ENCODE measurements around the gene KRT72. TPM values are rescaled to one million over a fixed set of nuclear protein-coding genes. Genes with fewer than 3 reads are reported as not detected.

The KRT72 gene
- total RNA-seq, 2 experiments from 2014 or later, result 2.3 TPM

DNA sequence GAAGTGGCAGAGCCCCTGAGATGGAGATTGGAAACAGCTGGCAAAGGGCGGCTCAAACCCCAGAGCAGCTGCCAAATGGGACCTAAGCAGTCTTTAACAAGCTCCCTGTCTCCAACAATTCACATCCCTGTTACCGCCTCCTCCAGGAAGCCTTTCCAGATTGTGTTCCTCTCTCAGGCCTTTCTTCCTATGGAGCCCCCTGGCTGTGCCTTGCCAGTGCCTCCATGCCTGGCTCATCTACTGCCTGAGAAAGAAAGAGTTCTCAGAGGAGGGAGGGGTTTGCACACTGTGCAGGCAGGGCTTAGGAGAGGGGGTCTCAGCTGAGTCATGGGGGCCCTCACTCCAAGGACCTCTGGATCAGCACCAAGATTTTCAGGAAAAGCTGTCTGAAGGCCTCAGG is 18.8 kb downstream of the KRT72 start:
- no peak overlapping the region for H3K4me3 Mint-ChIP-seq
- no peak overlapping the region for H3K27ac Mint-ChIP-seq
- H3K4me1 Mint-ChIP-seq (ENCODE audit: low read depth), result peaks cover 49% of the 10 kb centered on the region
- no peak for DNase-seq
- no peaks in the 10 kb centered on the region for H3K9me3 Mint-ChIP-seq
- H3K36me3 Mint-ChIP-seq (ENCODE audit: low read depth), result no peaks in the 10 kb centered on the region
- no peaks in the 10 kb centered on the region for H3K27me3 Mint-ChIP-seq (ENCODE audit: low read depth)
- CTCF ChIA-PET, result interaction anchor here (0.5 to 10.7 kb wide), 16 partner anchors 9 to 398 kb away, joined by 3 to 126 read pairs (median 3); partner anchors contain the start of gene KRT74
- intact Hi-C loops (cut with micrococcal nuclease), result loop anchor here (2.0 to 10.0 kb wide), 4 partner anchors 50 to 426 kb away; no protein-coding TSS in a partner anchor

DNA sequence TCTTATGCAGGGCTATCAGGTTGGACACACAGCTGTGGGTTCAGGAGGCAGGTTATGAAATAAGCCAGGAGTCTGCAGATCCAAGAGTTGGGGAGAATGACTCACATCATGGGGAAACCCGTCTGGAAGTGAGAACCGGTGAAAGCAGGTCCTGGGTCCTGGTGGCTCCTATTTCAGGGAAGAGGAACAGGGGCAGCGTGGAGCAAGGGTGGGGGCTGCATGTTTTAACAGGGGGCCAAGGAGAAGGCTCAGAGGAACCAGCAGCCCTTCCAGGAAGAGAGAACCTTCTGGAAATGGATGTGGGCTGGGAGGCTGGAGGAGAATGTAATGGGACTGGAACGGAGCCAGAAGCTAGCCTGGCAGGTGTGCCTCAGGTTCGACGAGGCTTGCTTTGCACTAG is 19.8 kb downstream of the KRT72 start:
- Mint-ChIP-seq H3K4me3 (no peak overlapping the region), H3K36me3 (ENCODE audit: low read depth) (no peaks in the 10 kb centered on the region), H3K27me3 (ENCODE audit: low read depth) (no peaks in the 10 kb centered on the region), H3K27ac (no peak overlapping the region), H3K4me1 (ENCODE audit: low read depth) (peaks cover 40% of the 10 kb centered on the region), H3K9me3 (no peaks in the 10 kb centered on the region)
- CTCF ChIA-PET, result interaction anchor here (0.9 to 10.7 kb wide), 5 partner anchors 24 to 299 kb away, joined by 3 to 126 read pairs (median 5); no protein-coding TSS in a partner anchor
- intact Hi-C loops (cut with micrococcal nuclease), result loop anchor here (5.0 to 10.0 kb wide), 2 partner anchors 209 to 403 kb away; no protein-coding TSS in a partner anchor
- DNase-seq, result no peak

DNA sequence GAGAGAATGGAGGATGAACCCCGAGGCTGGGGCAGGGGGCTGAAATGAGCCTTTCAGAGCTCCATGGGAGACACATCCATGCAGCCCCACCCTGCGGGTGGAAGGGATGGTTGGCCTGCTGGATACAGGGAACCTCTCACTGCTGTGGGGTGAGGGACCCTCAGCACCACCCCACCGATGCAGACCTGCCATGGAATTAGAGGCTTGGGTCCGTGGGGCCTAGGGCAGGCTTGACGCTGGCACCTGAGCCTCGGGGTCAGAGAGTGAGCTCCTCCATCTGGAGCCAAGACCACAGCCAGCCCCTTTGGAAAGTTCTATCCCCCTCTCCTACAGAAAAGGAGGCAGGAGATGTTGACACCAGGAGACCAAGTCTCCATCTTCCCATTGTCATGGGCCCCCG is 20.2 kb downstream of the KRT72 start:
- Mint-ChIP-seq H3K27ac (no peak overlapping the region), H3K4me1 (ENCODE audit: low read depth) (peaks cover 35% of the 10 kb centered on the region), H3K4me3 (no peak overlapping the region), H3K27me3 (ENCODE audit: low read depth) (no peaks in the 10 kb centered on the region), H3K9me3 (no peaks in the 10 kb centered on the region), H3K36me3 (ENCODE audit: low read depth) (no peaks in the 10 kb centered on the region)
- DNase-seq, result no peak
- CTCF ChIA-PET, result interaction anchor here (0.9 to 10.7 kb wide), 4 partner anchors 30 to 300 kb away, joined by 4 to 126 read pairs (median 47); no protein-coding TSS in a partner anchor
- intact Hi-C loops (cut with micrococcal nuclease), result loop anchor here (5.0 to 10.0 kb wide), 2 partner anchors 209 to 404 kb away; no protein-coding TSS in a partner anchor

DNA sequence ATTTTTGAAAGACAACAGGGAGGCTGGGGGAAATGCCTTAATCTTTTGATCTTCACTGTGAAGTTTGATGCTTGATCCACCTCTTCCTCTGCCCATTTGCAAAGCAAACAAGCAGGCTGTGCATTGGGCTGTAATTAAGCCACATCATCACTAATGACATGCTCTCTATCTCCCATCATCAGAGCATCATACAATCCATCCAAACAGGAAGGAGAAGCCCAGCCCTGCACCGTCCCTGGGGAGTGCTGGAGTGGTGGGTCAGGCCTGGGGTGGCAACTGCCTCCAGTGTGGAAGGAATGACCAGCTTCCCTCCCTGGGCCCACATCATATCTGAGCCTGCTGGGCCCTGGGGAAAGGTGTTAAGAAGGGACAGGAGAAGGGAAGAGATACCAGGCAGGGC is 20.8 kb downstream of the KRT72 start:
- Mint-ChIP-seq H3K36me3 (ENCODE audit: low read depth) (no peaks in the 10 kb centered on the region), H3K27me3 (ENCODE audit: low read depth) (no peaks in the 10 kb centered on the region), H3K4me1 (ENCODE audit: low read depth) (peaks cover 30% of the 10 kb centered on the region), H3K9me3 (no peaks in the 10 kb centered on the region), H3K27ac (no peak overlapping the region), H3K4me3 (no peak overlapping the region)
- intact Hi-C loops (cut with micrococcal nuclease), result loop anchor here (5.0 to 10.0 kb wide), 2 partner anchors 208 to 404 kb away; no protein-coding TSS in a partner anchor
- CTCF ChIA-PET, result interaction anchor here (0.6 to 10.7 kb wide), 4 partner anchors 134 to 300 kb away, joined by 3 to 126 read pairs (median 47); no protein-coding TSS in a partner anchor
- no peak for DNase-seq

DNA sequence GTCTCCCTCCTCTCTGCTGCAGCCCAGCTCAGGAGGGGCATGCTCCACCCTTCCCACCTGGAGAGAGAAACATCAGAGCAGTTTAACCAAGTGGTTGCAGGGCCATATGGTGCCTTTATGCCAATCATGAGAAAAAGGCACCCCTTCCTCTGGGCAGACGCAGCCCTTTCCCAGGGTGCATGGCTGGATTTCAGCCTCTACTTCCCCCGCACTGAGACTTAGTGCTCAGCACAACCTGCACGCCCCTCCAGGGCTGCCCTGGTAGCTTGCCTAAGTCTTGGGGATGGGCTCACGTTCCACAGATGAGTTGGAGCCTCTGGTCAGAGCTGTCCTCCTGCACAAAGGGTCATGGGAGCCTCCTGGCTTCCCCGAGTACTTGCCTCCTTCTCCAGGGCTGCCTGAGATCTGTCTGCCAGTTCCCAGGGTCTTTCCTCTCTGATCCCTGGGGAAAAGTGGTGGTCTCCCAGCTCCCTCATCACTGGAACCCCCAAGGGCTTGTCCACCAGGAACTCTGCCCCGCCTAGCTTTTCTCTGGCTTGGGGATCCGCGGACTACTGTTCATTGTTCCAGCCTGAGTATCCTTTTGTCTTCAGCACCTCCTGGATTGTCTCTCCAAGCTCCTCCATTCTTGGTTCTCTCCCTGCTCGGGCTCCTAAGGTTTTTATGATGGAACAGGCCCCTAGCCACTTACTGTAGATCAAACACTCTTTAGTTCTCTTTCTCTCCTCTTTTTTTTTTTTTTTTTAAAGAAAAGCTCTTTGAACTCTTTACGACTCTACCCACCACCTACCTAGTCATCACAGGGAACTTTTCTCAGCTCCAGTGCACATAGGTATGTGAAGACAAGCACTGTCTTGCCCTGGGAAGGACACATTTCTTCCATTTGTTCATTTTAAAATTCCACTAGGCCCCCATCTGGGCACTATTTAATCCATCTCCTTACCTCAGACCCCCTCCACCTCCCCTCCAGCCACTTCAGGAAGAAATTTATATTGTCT is 21.5 kb downstream of the KRT72 start:
- Mint-ChIP-seq H3K27ac (no peak overlapping the region), H3K4me1 (ENCODE audit: low read depth) (peaks cover 22% of the 10 kb centered on the region), H3K9me3 (no peaks in the 10 kb centered on the region), H3K36me3 (ENCODE audit: low read depth) (no peaks in the 10 kb centered on the region), H3K4me3 (no peak overlapping the region), H3K27me3 (ENCODE audit: low read depth) (no peaks in the 10 kb centered on the region)
- no peak for DNase-seq
- intact Hi-C loops (cut with micrococcal nuclease), result loop anchor here (5.0 to 10.0 kb wide), 2 partner anchors 207 to 405 kb away; no protein-coding TSS in a partner anchor
- CTCF ChIA-PET, result interaction anchor here (0.6 to 7.6 kb wide), 7 partner anchors 11 to 401 kb away, joined by 3 to 89 read pairs (median 4); no protein-coding TSS in a partner anchor

DNA sequence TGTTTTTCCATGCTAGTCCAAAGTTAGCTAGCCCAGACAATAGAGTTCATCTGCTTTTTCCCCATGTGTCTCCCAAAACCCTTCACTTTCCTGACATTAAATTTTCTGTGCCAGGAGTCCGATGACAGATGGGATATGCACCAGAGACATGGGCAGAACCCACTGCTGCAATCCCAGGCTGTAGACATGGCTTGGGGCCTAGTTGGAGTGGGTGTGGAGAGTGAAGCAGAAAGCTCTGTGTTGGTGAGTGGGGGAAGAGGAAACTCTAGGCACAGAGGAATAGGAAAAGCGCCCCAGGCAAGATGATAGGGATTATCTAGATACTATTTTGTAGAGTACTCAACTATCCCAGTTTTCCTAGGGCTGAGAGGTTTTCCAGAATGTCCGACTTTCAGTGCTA is 22.8 kb downstream of the KRT72 start:
- intact Hi-C loops (cut with micrococcal nuclease), result no loop called here
- H3K9me3 Mint-ChIP-seq, result no peaks in the 10 kb centered on the region
- H3K27me3 Mint-ChIP-seq (ENCODE audit: low read depth), result no peaks in the 10 kb centered on the region
- peaks cover 20% of the 10 kb centered on the region for H3K4me1 Mint-ChIP-seq (ENCODE audit: low read depth)
- H3K4me3 Mint-ChIP-seq, result no peak overlapping the region
- no peaks in the 10 kb centered on the region for H3K36me3 Mint-ChIP-seq (ENCODE audit: low read depth)
- H3K27ac Mint-ChIP-seq, result no peak overlapping the region
- CTCF ChIA-PET, result interaction anchor here (0.6 to 7.6 kb wide), 6 partner anchors 10 to 307 kb away, joined by 3 to 89 read pairs (median 4); no protein-coding TSS in a partner anchor
- DNase-seq, result no peak

DNA sequence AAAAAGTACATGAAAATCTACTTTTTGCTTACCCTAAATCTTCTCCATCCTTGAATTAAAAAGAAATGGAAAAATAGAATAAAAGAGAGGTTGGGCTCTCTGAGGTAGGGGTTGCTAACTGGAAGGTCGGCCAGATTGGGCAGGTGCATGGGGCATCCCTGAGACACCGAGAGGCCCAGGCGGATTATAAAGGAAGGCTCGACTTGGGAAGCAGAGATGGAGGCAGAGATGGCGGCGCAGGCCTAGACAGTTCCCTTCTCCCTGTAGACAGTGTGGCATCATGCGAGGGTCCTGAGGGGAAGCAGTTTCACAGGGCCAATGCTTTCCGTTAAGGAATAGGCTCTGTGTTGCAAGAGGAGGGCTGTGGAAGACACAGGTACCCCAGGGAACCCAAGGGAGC is 23.9 kb downstream of the KRT72 start:
- intact Hi-C loops (cut with micrococcal nuclease), result no loop called here
- Mint-ChIP-seq H3K27me3 (ENCODE audit: low read depth) (no peaks in the 10 kb centered on the region), H3K27ac (no peak overlapping the region), H3K36me3 (ENCODE audit: low read depth) (no peaks in the 10 kb centered on the region), H3K4me3 (no peak overlapping the region), H3K4me1 (ENCODE audit: low read depth) (peaks cover 10% of the 10 kb centered on the region), H3K9me3 (no peaks in the 10 kb centered on the region)
- no peak for DNase-seq
- CTCF ChIA-PET, result interaction anchor here (1.0 to 1.5 kb wide), 2 partner anchors 293 to 303 kb away, joined by 3 to 6 read pairs; no protein-coding TSS in a partner anchor

DNA sequence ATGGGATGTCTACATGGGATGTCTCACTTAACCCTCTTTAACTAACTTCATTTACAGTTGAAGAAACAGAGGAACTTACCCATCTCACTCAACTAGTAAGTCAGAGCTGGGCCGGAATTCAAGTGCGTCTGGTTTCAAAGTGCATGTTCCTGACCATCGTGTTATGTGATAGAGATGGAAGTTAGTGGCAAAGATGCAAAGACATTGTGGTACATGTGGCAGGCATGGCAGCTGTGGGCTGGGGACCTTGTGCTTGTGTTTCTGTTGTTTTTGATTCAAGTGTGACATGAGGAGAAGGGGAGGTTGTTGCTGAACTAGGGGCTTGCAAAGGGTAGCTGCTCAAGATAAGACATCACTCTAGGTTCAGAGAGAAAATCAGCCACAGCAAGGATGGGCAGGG is 25.3 kb downstream of the KRT72 start:
- Mint-ChIP-seq H3K4me3 (no peak overlapping the region), H3K27me3 (ENCODE audit: low read depth) (no peaks in the 10 kb centered on the region), H3K36me3 (ENCODE audit: low read depth) (no peaks in the 10 kb centered on the region), H3K4me1 (ENCODE audit: low read depth) (peaks cover 10% of the 10 kb centered on the region), H3K9me3 (no peaks in the 10 kb centered on the region), H3K27ac (no peak overlapping the region)
- DNase-seq, result no peak
- CTCF ChIA-PET, result interaction anchor here (1.5 kb wide), 1 partner anchor 304 kb away, joined by 6 read pairs; no protein-coding TSS in a partner anchor
- intact Hi-C loops (cut with micrococcal nuclease), result no loop called here

DNA sequence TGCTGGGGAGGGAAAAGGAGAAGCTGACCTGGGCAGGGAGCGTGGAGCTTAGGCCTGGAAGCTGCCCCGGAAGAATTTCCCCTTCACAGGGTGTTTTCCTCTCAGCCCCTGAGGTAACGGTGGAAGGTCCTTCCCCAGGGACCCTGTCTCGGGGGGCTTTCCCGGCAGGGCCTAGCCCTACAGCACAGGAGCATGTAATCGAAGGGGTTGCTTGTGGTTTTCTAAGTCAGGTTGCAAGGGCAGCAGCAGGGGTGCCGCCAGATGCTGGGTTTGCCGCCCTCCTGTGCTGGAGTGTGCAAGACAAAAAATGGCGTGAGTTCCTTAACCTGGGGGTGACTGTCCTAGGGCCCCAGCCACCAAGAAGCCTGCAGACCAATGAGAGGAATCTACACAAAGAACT is 26.0 kb downstream of the KRT72 start:
- no peaks in the 10 kb centered on the region for H3K36me3 Mint-ChIP-seq (ENCODE audit: low read depth)
- H3K27ac Mint-ChIP-seq, result no peak overlapping the region
- H3K4me1 Mint-ChIP-seq (ENCODE audit: low read depth), result peaks cover 4% of the 10 kb centered on the region
- no peak for DNase-seq
- CTCF ChIA-PET, result interaction anchor here (1.3 to 2.8 kb wide), 4 partner anchors 8 to 310 kb away, joined by 3 to 9 read pairs (median 7); no protein-coding TSS in a partner anchor
- intact Hi-C loops (cut with micrococcal nuclease), result no loop called here
- H3K27me3 Mint-ChIP-seq (ENCODE audit: low read depth), result no peaks in the 10 kb centered on the region
- H3K9me3 Mint-ChIP-seq, result no peaks in the 10 kb centered on the region
- H3K4me3 Mint-ChIP-seq, result no peak overlapping the region

DNA sequence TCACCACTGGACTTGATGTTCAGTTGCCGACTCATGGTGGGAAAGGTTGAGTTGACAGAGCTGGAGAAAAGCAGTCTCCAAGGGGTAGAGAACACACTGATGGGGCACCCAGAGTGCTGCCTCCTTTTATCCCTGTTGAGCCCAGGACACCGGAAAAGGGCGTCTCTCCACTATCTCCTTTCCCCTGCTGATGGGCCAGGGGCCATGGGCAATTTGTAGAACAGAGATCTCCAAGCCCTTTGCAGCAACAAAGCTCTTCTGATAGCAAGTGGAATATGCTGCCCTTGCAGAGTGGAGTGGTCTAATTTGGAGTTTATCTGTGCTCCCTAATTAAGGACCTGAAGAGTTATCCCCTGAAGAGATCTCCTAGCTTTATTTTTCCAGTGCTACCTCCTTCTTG is 27.5 kb downstream of the KRT72 start, which contains the start of gene KRT74:
TSS of gene KRT74 (minus strand) at position 101 of the 400 bp plus-strand sequence. CDS start at position 35, 66 bp downstream.
- H3K27ac Mint-ChIP-seq, result no peak within 1 kb of the TSS
- H3K4me1 Mint-ChIP-seq (ENCODE audit: low read depth), result no peaks in the 10 kb centered on the region
- DNase-seq, result no peak
- no peaks in the 10 kb centered on the region for H3K36me3 Mint-ChIP-seq (ENCODE audit: low read depth)
- H3K4me3 Mint-ChIP-seq, result no peak within 1 kb of the TSS
- H3K9me3 Mint-ChIP-seq, result no peaks in the 10 kb centered on the region
- intact Hi-C loops (cut with micrococcal nuclease), result no loop called here
- CTCF ChIA-PET, result interaction anchor here (0.7 to 2.8 kb wide), 6 partner anchors 9 to 376 kb away, joined by 3 to 9 read pairs (median 4); no protein-coding TSS in a partner anchor
- no peaks in the 10 kb centered on the region for H3K27me3 Mint-ChIP-seq (ENCODE audit: low read depth)

DNA sequence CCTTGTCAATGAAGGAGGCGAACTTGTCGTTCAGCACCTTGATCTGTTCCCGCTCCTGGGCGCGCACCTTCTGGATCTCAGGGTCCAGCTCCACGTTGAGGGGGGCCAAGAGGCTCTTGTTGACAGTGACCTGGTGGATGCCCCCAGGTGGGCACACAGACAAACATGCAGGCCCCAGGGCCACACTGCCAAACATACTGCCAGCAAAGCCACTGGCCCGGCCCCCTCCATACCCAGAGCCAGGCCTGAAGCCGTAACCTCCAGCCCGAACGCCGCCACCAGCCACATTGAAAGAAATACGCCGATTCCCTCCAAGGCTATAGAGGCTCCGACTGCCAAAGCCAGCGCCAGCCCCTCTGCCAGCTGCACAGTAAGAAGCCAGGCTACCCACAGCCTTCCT is 28.0 kb downstream of the KRT72 start:
- intact Hi-C loops (cut with micrococcal nuclease), result no loop called here
- no peaks in the 10 kb centered on the region for H3K36me3 Mint-ChIP-seq (ENCODE audit: low read depth)
- no peak for DNase-seq
- H3K27me3 Mint-ChIP-seq (ENCODE audit: low read depth), result no peaks in the 10 kb centered on the region
- H3K4me1 Mint-ChIP-seq (ENCODE audit: low read depth), result no peaks in the 10 kb centered on the region
- H3K9me3 Mint-ChIP-seq, result no peaks in the 10 kb centered on the region
- CTCF ChIA-PET, result interaction anchor here (1.5 to 2.8 kb wide), 2 partner anchors 9 to 307 kb away, joined by 4 to 9 read pairs; no protein-coding TSS in a partner anchor
- no peak overlapping the region for H3K4me3 Mint-ChIP-seq
- H3K27ac Mint-ChIP-seq, result no peak overlapping the region

DNA sequence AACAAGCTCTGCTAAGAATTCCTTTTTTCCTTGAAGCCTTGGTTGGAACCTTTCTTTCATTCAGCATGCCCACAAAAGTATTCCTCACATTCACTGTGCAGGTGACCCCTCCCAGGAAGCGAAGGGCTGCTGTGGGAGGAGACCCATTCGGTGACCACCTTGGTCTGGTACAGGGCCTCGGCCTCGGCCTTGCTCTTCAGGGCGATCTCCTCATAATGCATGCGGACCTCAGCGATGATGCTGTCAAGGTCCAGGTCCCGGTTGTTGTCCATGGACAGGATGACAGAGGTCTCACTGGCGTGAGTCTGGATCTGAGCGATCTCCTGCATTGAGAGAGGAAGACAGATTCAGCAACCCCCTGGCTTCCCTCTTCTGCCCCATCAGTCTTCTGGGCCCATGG is 30.8 kb downstream of the KRT72 start:
- no peaks in the 10 kb centered on the region for H3K9me3 Mint-ChIP-seq
- CTCF ChIA-PET, result no interaction called here
- H3K4me3 Mint-ChIP-seq, result no peak overlapping the region
- H3K4me1 Mint-ChIP-seq (ENCODE audit: low read depth), result no peaks in the 10 kb centered on the region
- H3K27ac Mint-ChIP-seq, result no peak overlapping the region
- DNase-seq, result no peak
- no peaks in the 10 kb centered on the region for H3K27me3 Mint-ChIP-seq (ENCODE audit: low read depth)
- H3K36me3 Mint-ChIP-seq (ENCODE audit: low read depth), result no peaks in the 10 kb centered on the region
- intact Hi-C loops (cut with micrococcal nuclease), result no loop called here

Measured in activated naive CD4-positive, alpha-beta T cell treated with anti-CD3 and anti-CD28 coated beads for 36 hours (primary cell).